Activated T-helper 2 cell treated with anti-CD3 and anti-CD28 coated beads, Interferon-gamma antibody, Interleukin-2, Interleukin-4, amounts not matched to agents 10 μg/mL and 5 μg/mL and 100 μg/mL, durations not matched to agents 14 hours and 24 hours and 36 hours (primary cell): Measurements from ENCODE around the gene SLC22A25. TPM values are rescaled to one million over a fixed set of nuclear protein-coding genes. Genes with fewer than 3 reads are reported as not detected.
"Not testable (repeated sequence)": the region's sequence is repeated elsewhere in the genome, so short reads cannot be mapped to it uniquely, and the experiment has no call there.

ENCODE experiments used
- DNase-seq: peaks from one replicate; pipeline ENCODE4 v3.0.0; 2021; ENCODE audit warnings: low spot score
- H3K27ac Mint-ChIP-seq: one replicate; pipeline ENCODE4 v1.8.0; 2021; ENCODE audit warnings: mixed read lengths
- H3K27me3 Mint-ChIP-seq: one replicate; pipeline ENCODE4 v1.8.0; 2021; ENCODE audit warnings: low read depth, mixed read lengths
- H3K36me3 Mint-ChIP-seq: one replicate; pipeline ENCODE4 v1.8.0; 2021; ENCODE audit warnings: low read depth, mixed read lengths
- H3K4me1 Mint-ChIP-seq: one replicate; pipeline ENCODE4 v1.8.0; 2021; ENCODE audit warnings: low read depth, mixed read lengths
- H3K4me3 Mint-ChIP-seq: one replicate; pipeline ENCODE4 v1.8.0; 2021; ENCODE audit warnings: low read depth, mild to moderate bottlenecking, moderate library complexity, mixed read lengths
- H3K9me3 Mint-ChIP-seq: one replicate; pipeline ENCODE4 v1.8.0; 2021; ENCODE audit warnings: mixed read lengths
- intact Hi-C: fragments of 100-400 bp; cut with micrococcal nuclease; formaldehyde crosslinking; loops from one replicate; pipeline ENCODE4 v1.15.1; 2023
- total RNA-seq: library from RNA; stranded (reverse); gene quantifications from 2 replicates; pipeline ENCODE4 v1.2.3, GENCODE V29; 2022

Gene SLC22A25
- total RNA-seq, 1 donor from 2014 or later: not detected

DNA sequence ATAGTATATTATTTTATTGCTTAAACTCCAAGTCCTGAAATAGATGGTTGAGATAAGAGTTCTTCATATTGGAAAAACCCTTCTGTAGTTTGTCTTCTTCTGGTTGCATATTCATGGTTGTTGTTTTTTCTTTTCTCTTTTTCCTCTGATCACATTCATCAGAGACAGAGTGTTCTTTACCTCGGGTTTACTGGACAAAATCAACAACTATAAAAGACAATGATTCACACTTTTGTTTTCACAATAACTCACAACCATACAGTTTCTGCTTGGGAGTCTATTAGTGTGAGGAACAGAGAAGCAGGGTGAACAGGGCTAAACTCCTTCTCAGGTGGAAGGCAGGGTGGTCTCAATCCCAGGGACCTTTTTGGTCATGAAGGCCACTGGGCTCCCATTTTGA, 2.6 kb upstream of the SLC22A25 start:
- peaks cover 8% of the 10 kb centered on the region for H3K4me1 Mint-ChIP-seq
- H3K4me3 Mint-ChIP-seq: no peak overlapping the region
- no peak overlapping the region for H3K27ac Mint-ChIP-seq
- H3K27me3 Mint-ChIP-seq: no peaks in the 10 kb centered on the region
- no peak for DNase-seq
- no peaks in the 10 kb centered on the region for H3K36me3 Mint-ChIP-seq
- H3K9me3 Mint-ChIP-seq: no peaks in the 10 kb centered on the region
- intact Hi-C loops: no loop called here

GRCh38 chr11:63244862-63245261, 1.5 kb upstream of the SLC22A25 start:
- Mint-ChIP-seq H3K9me3 (no peaks in the 10 kb centered on the region), H3K27ac (no peak overlapping the region), H3K27me3 (no peaks in the 10 kb centered on the region), H3K4me3 (no peak overlapping the region), H3K36me3 (no peaks in the 10 kb centered on the region), H3K4me1 (peaks cover 8% of the 10 kb centered on the region)
- DNase-seq: no peak
- intact Hi-C loops: no loop called here

DNA sequence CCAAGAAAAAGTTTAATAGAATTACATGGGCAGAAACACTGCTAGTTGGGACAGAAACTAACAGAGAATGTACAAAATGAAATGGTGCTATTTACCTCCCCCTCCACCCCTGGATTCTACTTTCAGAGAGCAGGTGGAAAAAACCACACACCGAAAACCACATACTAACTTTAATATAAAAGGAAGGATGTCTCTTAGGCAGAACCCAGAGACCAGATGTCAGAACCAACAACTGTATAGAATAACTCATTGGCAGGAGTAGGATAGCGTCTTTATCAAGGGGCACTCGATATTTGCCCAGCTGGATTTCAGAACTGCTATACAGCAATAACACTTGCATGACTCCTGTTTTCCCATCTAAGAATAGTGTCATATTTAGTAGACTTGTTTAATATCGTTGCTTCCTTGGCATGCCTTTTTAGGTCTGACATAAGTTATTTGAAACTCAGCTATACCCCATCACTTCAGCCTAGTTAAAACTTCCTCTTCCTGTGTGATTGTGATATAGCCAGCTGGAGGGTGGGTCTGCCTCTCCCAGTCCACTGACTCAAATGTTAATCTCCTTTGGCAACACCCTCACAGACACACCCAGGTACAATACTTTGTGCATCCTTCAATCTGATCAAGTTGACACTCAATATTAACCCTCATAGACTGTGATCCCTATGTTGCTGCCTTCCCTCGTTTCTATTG, 1.2 kb downstream of the SLC22A25 start:
- intact Hi-C loops: no loop called here

DNA sequence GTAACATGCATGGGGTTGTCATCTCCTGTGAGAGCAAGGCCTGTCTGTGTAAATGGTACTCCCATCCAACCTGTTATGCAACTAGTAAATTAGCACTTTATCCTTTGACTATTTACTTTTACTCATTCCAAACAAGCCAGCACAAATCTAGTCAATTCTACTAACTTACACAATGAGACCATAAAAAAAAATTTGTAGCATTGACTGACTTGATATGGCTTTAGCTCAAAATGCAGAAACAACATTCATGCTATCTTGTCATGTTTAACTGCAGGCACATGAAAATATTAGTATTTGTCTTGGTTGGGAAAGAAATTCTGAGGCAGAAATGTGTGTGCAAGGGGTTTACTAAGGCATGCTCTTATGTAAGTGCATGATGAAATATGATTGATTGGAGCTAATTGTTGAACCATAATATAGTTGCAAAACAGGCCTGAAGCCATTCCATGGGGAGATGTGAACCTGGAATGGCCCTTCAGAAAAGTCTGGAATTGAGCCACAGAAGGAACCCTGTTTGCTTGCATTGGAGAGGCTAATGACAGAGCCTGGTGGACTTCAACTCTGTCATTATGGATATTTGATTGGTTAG, 2.5 kb downstream of the SLC22A25 start:
- DNase-seq: no peak
- peaks cover 5% of the 10 kb centered on the region for H3K9me3 Mint-ChIP-seq
- H3K36me3 Mint-ChIP-seq: no peaks in the 10 kb centered on the region
- H3K4me1 Mint-ChIP-seq: peaks cover 8% of the 10 kb centered on the region
- H3K27ac Mint-ChIP-seq: no peak overlapping the region
- intact Hi-C loops: no loop called here
- no peaks in the 10 kb centered on the region for H3K27me3 Mint-ChIP-seq
- no peak overlapping the region for H3K4me3 Mint-ChIP-seq

More for the DNA sequence above, 1.2 kb downstream of the SLC22A25 start:
- Mint-ChIP-seq H3K36me3 (no peaks in the 10 kb centered on the region), H3K4me1 (peaks cover 8% of the 10 kb centered on the region), H3K4me3 (no peak overlapping the region), H3K27me3 (no peaks in the 10 kb centered on the region), H3K9me3 (no peaks in the 10 kb centered on the region), H3K27ac (no peak overlapping the region)
- no peak for DNase-seq

DNA sequence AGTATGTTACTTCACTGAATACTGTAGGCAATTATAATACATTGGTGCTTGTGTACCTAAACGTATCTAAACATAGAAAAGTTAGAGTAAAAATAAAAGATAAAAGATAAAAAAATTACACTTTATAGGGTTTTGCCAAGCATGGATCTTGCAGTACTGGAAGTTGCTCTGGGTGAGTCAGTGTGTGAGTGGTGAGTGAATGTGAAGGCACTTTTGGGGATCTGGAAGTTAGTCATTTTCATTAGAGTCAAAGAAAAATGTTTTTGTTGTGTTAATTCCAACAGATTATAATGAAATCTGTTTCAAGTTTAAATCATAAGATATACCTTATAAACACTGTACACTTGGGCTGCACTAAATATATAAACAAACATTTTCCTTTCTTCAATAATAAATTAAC, 3.3 kb downstream of the SLC22A25 start:
- no peak for DNase-seq
- intact Hi-C loops: no loop called here
- no peak overlapping the region for H3K27ac Mint-ChIP-seq
- peaks cover 8% of the 10 kb centered on the region for H3K4me1 Mint-ChIP-seq
- no peaks in the 10 kb centered on the region for H3K36me3 Mint-ChIP-seq
- no peaks in the 10 kb centered on the region for H3K27me3 Mint-ChIP-seq
- H3K4me3 Mint-ChIP-seq: no peak overlapping the region
- H3K9me3 Mint-ChIP-seq: peaks cover 5% of the 10 kb centered on the region

DNA sequence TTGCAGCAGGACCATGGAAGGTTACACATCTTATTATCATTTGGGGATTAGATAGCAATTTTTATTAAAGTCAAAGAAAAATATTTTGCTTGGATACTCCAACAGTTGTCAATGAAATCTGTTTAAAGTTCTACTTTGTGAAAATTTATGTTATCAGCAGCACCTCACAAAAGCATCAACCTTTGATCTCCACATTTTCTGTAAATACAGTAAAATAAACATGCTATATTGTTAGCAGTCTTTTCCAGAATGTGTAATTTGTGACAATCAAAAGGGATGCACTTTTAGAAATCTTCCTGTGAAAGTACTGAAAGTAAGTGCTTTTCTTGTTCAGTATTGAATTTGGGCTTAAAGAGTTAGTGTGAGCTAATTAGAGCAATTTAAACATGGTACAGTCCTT, 4.1 kb downstream of the SLC22A25 start:
- Mint-ChIP-seq H3K36me3 (no peaks in the 10 kb centered on the region), H3K27ac (no peak overlapping the region), H3K4me3 (no peak overlapping the region), H3K4me1 (peaks cover 8% of the 10 kb centered on the region), H3K27me3 (no peaks in the 10 kb centered on the region), H3K9me3 (peaks cover 5% of the 10 kb centered on the region)
- intact Hi-C loops: no loop called here
- DNase-seq: no peak

- peaks cover 5% of the 10 kb centered on the region for H3K9me3 Mint-ChIP-seq
- peaks cover 5% of the 10 kb centered on the region for H3K4me1 Mint-ChIP-seq
- DNase-seq: no peak
- H3K27ac Mint-ChIP-seq: no peak overlapping the region
- intact Hi-C loops: no loop called here
- H3K4me3 Mint-ChIP-seq: no peak overlapping the region
- no peaks in the 10 kb centered on the region for H3K27me3 Mint-ChIP-seq
- no peaks in the 10 kb centered on the region for H3K36me3 Mint-ChIP-seq
Measured at GRCh38 chr11:63237413-63237812, 6.0 kb downstream of the SLC22A25 start.

- H3K27me3 Mint-ChIP-seq, DNase-seq, H3K27ac Mint-ChIP-seq, H3K4me1 Mint-ChIP-seq, H3K36me3 Mint-ChIP-seq, intact Hi-C loops, H3K4me3 Mint-ChIP-seq, H3K9me3 Mint-ChIP-seq: not testable (repeated sequence)
Measured at GRCh38 chr11:63235471-63236461, 7.6 kb downstream of the SLC22A25 start.

DNA sequence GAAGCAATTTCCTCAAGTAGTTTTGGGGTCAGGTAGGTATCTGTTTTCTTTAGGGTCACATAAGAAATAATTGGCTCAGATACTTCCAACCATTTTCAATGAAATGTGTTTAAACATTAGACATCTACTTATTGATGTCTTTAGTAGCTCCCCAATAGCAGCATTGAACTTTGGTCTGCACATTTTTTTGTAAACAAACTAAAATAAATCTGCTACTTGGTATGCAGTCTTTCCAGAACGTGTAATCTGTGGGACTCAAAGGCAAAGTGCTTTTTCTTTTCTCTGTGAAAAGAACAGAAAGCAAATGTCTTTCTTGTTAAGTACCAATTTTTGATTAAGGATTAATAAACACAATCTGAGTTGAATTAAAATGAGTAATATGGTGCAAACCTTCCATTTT, 13.6 kb downstream of the SLC22A25 start:
- Mint-ChIP-seq H3K27me3 (peaks cover 3% of the 10 kb centered on the region), H3K9me3 (no peaks in the 10 kb centered on the region), H3K27ac (no peak overlapping the region), H3K36me3 (no peaks in the 10 kb centered on the region), H3K4me3 (no peak overlapping the region), H3K4me1 (no peaks in the 10 kb centered on the region)
- intact Hi-C loops: no loop called here
- no peak for DNase-seq

DNA sequence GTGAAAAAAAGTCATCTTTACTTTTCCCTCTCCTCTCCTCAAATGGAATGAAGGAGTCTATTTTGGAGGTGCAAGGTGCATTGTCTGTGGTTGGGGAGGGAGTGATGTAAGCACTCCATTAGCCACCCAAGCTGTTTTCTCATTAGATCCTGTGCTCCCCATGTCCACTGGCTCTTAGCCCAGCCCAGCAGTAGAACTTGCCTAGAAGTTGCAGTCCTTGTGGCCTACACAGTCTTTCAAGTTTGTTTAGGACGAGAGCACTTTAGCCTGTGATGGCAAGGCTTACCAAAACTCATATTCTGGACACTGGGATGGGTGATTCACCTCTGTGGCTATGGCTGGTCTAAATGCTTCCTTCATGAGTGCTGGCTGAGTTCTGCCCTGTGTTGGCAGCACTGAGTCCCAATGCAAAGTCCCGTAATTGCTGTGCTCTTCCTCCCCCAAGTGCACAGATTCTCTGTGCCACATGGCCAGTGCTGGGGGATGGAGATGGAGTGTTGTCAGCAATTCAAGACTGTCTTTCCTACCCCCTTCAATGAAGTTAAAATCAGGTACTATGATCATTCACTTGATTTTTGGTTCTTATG, 15.8 kb downstream of the SLC22A25 start:
- no peak for DNase-seq
- H3K27ac Mint-ChIP-seq: no peak overlapping the region
- no peaks in the 10 kb centered on the region for H3K9me3 Mint-ChIP-seq
- no peak overlapping the region for H3K4me3 Mint-ChIP-seq
- intact Hi-C loops: no loop called here
- no peaks in the 10 kb centered on the region for H3K36me3 Mint-ChIP-seq
- H3K27me3 Mint-ChIP-seq: peaks cover 11% of the 10 kb centered on the region
- H3K4me1 Mint-ChIP-seq: no peaks in the 10 kb centered on the region

- Mint-ChIP-seq H3K36me3 (no peaks in the 10 kb centered on the region), H3K27me3 (peaks cover 15% of the 10 kb centered on the region), H3K4me1 (no peaks in the 10 kb centered on the region), H3K9me3 (no peaks in the 10 kb centered on the region), H3K4me3 (no peak overlapping the region), H3K27ac (no peak overlapping the region)
- no peak for DNase-seq
- intact Hi-C loops: no loop called here
Measured at GRCh38 chr11:63226488-63227114, 16.8 kb downstream of the SLC22A25 start.

- Mint-ChIP-seq H3K4me3 (no peak overlapping the region), H3K27me3 (peaks cover 3% of the 10 kb centered on the region), H3K4me1 (no peaks in the 10 kb centered on the region), H3K36me3 (no peaks in the 10 kb centered on the region), H3K27ac (no peak overlapping the region), H3K9me3 (no peaks in the 10 kb centered on the region)
- intact Hi-C loops: loop anchor here (10.0 kb wide), 1 partner anchor 309 kb away; no protein-coding TSS in a partner anchor
- no peak for DNase-seq
Measured at GRCh38 chr11:63214093-63214492, 29.3 kb downstream of the SLC22A25 start.
